ENCODE measurements around the gene SULT2A1.
"Not testable (repeated sequence)": the region's sequence is repeated elsewhere in the genome, so short reads cannot be mapped to it uniquely, and the experiment has no call there.

- TF ChIP-seq CTCF (conservative IDR thresholded peaks at IDR 0.05); ZFX (IDR thresholded peaks at IDR 0.05): not testable (repeated sequence)
Observed at GRCh38 chr19:47858646-47859285, 27.3 kb downstream of the SULT2A1 start, which contains the start of gene TPRX2.
